Prostate gland (tissue), 2 donors: Measurements from ENCODE around the gene MEIOSIN. TPM values are rescaled to one million over a fixed set of nuclear protein-coding genes. Genes with fewer than 3 reads are reported as not detected.

ENCODE experiments used
- DNase-seq: peaks from one replicate; pipeline ENCODE4 v3.0.0-alpha.2; 2019; ENCODE audit warnings: low spot score
- H3K27ac ChIP-seq, 2 donors: fragments of 200-600 bp; sonication (generic); 2 replicates each; pipeline ENCODE4 v1.5.1; 2017 to 2019
- H3K27me3 ChIP-seq: fragments of 200-600 bp; sonication (generic); replicated peaks from 2 replicates; pipeline ENCODE4 v1.5.1; 2019; ENCODE audit not compliant: insufficient read depth
- H3K36me3 ChIP-seq, 2 donors: fragments of 200-600 bp; sonication (generic); 1 replicate in 1 of 2; 2 replicates in 1 of 2; pipeline versions ENCODE4 v1.5.1 to v1.8.1; 2017 to 2019
- H3K4me1 ChIP-seq: fragments of 200-600 bp; sonication (generic); replicated peaks from 2 replicates; pipeline ENCODE4 v1.5.1; 2019
- H3K4me3 ChIP-seq, 2 donors: fragments of 200-600 bp; sonication (generic); 2 replicates each; pipeline ENCODE4 v1.5.1; 2017 to 2019
- H3K9me3 ChIP-seq: fragments of 200-600 bp; sonication (generic); 2 replicates; pipeline ENCODE4 v1.5.1; 2017
- POLR2A ChIP-seq: fragments of 450-650 bp; IDR thresholded peaks from one replicate; pipeline ENCODE4 v1.6.1; 2016; ENCODE audit warnings: antibody characterized with exemption, mild to moderate bottlenecking
- POLR2AphosphoS5 ChIP-seq: sonication (generic); formaldehyde crosslinking; IDR thresholded peaks from one replicate; pipeline ENCODE4 v1.6.1; 2017; ENCODE audit warnings: antibody characterized with exemption
- WGBS: methylation state at CpG from one replicate; pipeline ENCODE4 v1.1.5; 2018; 5-methylcytosine and 5-hydroxymethylcytosine counted together
- intact Hi-C: fragments of 100-400 bp; cut with DNase I; formaldehyde crosslinking; loops from one replicate; pipeline ENCODE4 v1.14.2; 2022
- total RNA-seq, 2 donors: library from RNA; depleted of rRNA; stranded (reverse); fragments of >200 nt; gene quantifications; one replicate each; pipeline ENCODE4 v1.1.0, GENCODE V29; 2016
- TF ChIP-seq, protein P1 (sequence below), 4 experiments: fragments of 200-600 bp in 2 of 4; fragments of 450-650 bp in 2 of 4; sonication (generic) in 2 of 4; IDR thresholded peaks; 1 replicate in 3 of 4; 2 replicates in 1 of 4; pipeline ENCODE4 v1.5.1; 2016 to 2019; ENCODE audit warnings: antibody characterized with exemption in 4 of 4, mild to moderate bottlenecking in 2 of 4, moderate library complexity in 2 of 4

Gene MEIOSIN
- total RNA-seq, 2 donors from 2014 or later: 1.8 TPM; not detected in 1

DNA sequence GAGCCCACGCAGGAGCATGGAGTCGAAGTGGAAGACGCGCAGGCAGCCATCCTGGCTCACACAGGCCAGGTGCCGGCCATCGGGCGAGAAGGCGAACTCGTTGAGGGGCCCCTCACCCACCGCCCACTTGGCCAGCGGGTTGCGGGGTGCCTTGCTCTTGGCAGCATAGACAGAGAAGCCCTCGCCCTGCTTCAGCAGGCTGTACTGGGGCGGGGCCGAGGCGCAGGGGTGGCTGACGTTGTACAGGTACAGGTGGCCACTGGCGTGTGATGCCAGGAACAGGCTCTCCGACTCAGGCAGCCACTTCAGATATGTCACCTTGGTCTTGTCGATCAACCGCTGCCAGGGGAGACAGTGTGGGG lies 53.3 kb downstream of the MEIOSIN start:
- Histone ChIP-seq H3K4me3 (no peak overlapping the region), H3K4me1 (peaks cover 10% of the 10 kb centered on the region), H3K9me3 (no peaks in the 10 kb centered on the region), H3K27me3 (no peaks in the 10 kb centered on the region), H3K27ac (no peak overlapping the region), H3K36me3 (no peaks in the 10 kb centered on the region)
- TF ChIP-seq, protein P1, sequence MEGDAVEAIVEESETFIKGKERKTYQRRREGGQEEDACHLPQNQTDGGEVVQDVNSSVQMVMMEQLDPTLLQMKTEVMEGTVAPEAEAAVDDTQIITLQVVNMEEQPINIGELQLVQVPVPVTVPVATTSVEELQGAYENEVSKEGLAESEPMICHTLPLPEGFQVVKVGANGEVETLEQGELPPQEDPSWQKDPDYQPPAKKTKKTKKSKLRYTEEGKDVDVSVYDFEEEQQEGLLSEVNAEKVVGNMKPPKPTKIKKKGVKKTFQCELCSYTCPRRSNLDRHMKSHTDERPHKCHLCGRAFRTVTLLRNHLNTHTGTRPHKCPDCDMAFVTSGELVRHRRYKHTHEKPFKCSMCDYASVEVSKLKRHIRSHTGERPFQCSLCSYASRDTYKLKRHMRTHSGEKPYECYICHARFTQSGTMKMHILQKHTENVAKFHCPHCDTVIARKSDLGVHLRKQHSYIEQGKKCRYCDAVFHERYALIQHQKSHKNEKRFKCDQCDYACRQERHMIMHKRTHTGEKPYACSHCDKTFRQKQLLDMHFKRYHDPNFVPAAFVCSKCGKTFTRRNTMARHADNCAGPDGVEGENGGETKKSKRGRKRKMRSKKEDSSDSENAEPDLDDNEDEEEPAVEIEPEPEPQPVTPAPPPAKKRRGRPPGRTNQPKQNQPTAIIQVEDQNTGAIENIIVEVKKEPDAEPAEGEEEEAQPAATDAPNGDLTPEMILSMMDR (IDR thresholded peaks at IDR 0.05): no peak
- TF ChIP-seq POLR2A (no peak), POLR2AphosphoS5 (no peak)
- 95% methylated on average over 21 of the region's 21 CpGs for WGBS
- intact Hi-C loops: no loop called here
- DNase-seq: no peak

DNA sequence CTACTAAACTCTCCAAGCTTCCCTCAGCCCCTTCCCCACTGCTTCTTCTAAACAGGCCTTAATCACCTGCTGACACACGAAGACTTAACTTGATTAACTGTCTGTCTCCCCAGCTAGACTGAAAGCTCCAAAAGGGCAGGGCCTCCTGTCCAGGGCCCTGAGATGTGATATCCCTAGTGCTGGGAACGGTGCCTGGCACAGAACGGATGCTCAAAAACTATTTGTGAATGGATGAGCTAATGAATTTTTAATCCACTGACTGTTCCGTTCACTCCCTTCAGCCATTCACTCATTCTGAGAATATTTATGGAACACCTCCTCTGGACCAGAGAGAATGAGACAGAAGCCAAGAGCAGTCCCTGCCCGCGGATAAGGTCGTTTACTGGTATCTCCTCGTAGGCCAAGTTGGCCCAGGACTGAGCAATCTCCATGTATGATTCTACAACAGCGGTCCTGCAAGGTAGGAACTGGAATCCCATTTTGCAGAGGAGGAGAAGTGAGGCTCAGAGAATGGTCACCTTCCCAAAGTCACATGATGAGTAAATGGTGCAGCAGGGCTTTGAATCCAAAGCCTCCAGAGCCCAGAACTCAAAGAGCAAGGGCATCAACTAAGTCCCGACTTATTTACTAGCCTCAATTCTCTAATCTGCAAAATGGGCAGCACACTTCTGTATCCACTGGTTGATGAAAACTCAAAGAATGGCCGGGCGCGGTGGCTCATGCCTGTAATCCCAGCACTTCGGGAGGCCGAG lies 56.0 kb downstream of the MEIOSIN start:
- Histone ChIP-seq H3K27ac (no peak overlapping the region), H3K4me3 (no peak overlapping the region), H3K36me3 (no peaks in the 10 kb centered on the region), H3K27me3 (no peaks in the 10 kb centered on the region), H3K4me1 (peaks cover 2% of the 10 kb centered on the region), H3K9me3 (no peaks in the 10 kb centered on the region)
- TF ChIP-seq POLR2A (no peak), POLR2AphosphoS5 (no peak)
- TF ChIP-seq, protein P1 (IDR thresholded peaks at IDR 0.05): no peak
- no peak for DNase-seq
- WGBS: 88% methylated on average over 15 of the region's 15 CpGs
- intact Hi-C loops: no loop called here

DNA sequence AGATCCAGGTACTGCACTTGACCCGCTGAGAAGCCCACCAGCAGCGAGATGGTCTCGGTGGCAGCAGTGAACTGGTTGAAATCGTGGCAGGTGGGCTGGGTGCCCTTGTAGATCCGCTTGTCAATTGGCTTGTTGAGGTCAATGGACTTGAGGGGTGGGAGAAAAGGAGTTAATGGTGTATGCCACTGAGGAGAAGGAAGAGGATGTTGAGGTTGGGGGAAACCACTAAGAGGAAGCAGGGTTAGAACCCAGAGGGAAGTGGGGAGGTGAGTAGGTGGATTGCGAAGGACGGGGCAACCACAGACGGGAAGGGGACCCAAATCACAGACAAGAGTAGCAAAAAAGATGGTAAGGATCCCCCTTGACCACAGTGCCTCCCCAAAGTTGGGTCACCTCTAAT lies 57.7 kb downstream of the MEIOSIN start:
- Histone ChIP-seq H3K27me3 (no peaks in the 10 kb centered on the region), H3K27ac (no peak overlapping the region), H3K9me3 (no peaks in the 10 kb centered on the region), H3K36me3 (no peaks in the 10 kb centered on the region), H3K4me3 (no peak overlapping the region), H3K4me1 (peaks cover 2% of the 10 kb centered on the region)
- WGBS: 88% methylated on average over 8 of the region's 8 CpGs
- no peak for DNase-seq
- intact Hi-C loops: no loop called here
- TF ChIP-seq, protein P1 (IDR thresholded peaks at IDR 0.05): no peak

DNA sequence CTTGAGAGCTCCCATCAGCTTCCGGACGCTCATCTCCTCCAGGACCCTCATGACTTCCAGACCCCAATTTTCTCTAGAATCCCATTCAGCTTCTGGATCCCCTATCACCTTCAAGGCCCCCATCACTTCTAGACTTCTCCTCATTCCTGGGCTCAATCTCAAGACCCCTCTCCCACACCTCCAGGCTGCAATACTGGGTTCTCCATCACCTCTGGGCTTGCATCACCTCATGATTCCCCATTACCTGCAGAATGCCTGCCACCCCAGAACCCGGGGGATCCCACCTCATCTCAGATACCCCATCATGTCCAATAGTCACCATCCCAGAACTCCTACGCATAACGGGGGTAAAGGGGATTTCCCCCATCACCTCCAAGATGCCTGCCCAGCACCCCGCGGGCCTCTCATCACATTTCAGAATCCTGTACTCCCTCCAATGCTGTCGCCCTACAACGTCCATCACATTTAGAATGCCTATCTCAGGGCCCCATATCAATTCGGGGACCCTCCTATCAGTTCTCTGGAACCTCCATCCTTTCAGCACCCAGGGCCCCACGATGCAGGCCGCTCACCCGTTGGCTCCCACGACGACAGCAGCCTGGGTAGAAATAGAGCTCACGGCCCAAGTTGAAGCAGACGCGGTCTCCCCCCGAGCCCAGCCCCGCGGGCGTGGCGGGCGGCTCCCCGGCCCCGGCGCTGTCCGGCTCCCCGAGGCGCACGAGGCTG lies 58.7 kb downstream of the MEIOSIN start:
- peak overlapping the region; percentile 55 to 68 for H3K27ac ChIP-seq
- no peak for TF ChIP-seq POLR2AphosphoS5
- no peak for TF ChIP-seq POLR2A
- TF ChIP-seq, protein P1 (IDR thresholded peaks at IDR 0.05): no peak
- peaks cover 2% of the 10 kb centered on the region for H3K4me1 ChIP-seq
- H3K4me3 ChIP-seq: peak overlapping the region; percentile 71 to 82
- WGBS: 7% methylated on average over 26 of the region's 31 CpGs
- no peak for DNase-seq
- intact Hi-C loops: no loop called here
- H3K36me3 ChIP-seq: no peaks in the 10 kb centered on the region
- H3K9me3 ChIP-seq: no peaks in the 10 kb centered on the region
- H3K27me3 ChIP-seq: no peaks in the 10 kb centered on the region
